Mononuclear cell (primary cell): ENCODE results near the gene GLS. TPM values are rescaled to one million over a fixed set of nuclear protein-coding genes. Genes with fewer than 3 reads are reported as not detected.
A peak's percentile ranks its signal among the peaks of the same experiment; 100 is the strongest.

Experiments
- H3K27me3 ChIP-seq: 2 replicates; pipeline ENCODE4 v1.6.0; 2011; ENCODE audit warnings: low read length, control low read depth; ENCODE audit not compliant: insufficient read depth
- H3K4me1 ChIP-seq: 2 replicates; pipeline ENCODE4 v1.5.1; 2011; ENCODE audit warnings: mild to moderate bottlenecking, low read length, control low read depth; ENCODE audit not compliant: insufficient read depth
- H3K4me3 ChIP-seq: 2 replicates; pipeline ENCODE4 v1.5.1; 2011; ENCODE audit warnings: mild to moderate bottlenecking, low read length, moderate library complexity
- H3K9me3 ChIP-seq: 2 replicates; pipeline ENCODE4 v1.5.1; 2011; ENCODE audit warnings: low read depth, mild to moderate bottlenecking, control low read depth, low read length
- total RNA-seq: library from RNA; depleted of rRNA; stranded (reverse); fragments of >200 nt; gene quantifications from one replicate; pipeline ENCODE4 v1.2.3, GENCODE V29; 2012

The GLS gene
- total RNA-seq, 1 donor, result 256 TPM

DNA sequence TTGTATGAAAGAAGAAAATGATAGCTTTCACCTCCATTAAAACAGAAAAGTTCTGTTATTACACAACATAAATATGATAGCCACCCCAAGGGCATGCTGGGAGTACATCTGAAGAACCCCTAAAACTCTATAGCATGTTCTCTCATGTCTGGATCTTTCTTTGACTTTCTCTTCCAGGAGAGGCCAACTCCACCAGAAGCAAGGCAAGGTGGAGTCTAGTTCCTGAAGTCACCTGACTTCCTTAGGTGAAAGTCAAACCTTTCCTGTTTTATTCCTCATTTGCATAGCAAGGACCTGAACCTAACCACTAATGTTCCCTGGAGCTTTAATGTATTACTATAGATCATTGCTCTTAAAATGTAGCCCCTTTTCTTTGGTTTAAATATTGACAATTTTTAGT, 127.7 kb downstream of the GLS start:
- H3K4me3 ChIP-seq, result no peak overlapping the region
- peaks cover 45% of the 10 kb centered on the region for H3K4me1 ChIP-seq
- no peaks in the 10 kb centered on the region for H3K27me3 ChIP-seq
- H3K9me3 ChIP-seq, result no peaks in the 10 kb centered on the region

DNA sequence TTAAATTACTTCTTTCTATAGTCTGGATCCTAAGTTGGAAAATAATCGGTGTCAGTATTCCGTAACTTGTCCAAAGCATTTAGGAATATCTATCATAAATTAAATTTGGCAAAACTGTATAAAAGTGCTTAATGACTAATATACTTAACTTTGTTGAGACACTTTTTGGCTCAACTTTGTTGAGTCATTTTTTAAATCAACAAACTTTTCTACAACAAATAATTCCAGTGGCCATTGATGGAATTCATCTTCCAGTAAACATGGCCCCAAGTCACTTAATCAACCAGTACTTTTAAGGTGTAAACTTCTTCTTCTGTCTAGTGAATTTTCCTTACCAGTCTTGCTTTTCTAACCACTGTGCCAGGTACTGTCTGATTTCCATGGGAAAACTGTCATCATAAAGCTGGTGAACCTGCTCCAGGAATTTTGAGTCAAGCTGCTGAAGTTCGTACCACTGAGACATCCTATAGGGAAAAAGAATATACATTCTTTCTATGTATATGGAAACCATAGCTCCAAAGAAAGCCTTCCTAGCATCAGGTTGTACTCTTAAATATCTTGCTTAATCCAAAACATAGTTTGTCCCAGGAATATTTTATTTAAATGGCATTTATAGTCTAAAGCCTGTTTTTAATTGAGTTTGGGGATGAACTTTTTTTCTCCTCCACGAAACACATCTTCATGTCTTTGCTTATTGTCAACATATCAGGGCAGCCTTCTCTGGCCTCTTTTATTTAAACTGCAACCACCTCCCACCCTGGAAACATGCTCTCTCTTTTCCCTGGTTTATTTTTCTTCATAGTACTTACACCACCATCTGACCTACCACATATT, 129.1 kb downstream of the GLS start:
- no peak overlapping the region for H3K4me3 ChIP-seq
- no peaks in the 10 kb centered on the region for H3K27me3 ChIP-seq
- H3K9me3 ChIP-seq, result no peaks in the 10 kb centered on the region
- H3K4me1 ChIP-seq, result peaks cover 50% of the 10 kb centered on the region

DNA sequence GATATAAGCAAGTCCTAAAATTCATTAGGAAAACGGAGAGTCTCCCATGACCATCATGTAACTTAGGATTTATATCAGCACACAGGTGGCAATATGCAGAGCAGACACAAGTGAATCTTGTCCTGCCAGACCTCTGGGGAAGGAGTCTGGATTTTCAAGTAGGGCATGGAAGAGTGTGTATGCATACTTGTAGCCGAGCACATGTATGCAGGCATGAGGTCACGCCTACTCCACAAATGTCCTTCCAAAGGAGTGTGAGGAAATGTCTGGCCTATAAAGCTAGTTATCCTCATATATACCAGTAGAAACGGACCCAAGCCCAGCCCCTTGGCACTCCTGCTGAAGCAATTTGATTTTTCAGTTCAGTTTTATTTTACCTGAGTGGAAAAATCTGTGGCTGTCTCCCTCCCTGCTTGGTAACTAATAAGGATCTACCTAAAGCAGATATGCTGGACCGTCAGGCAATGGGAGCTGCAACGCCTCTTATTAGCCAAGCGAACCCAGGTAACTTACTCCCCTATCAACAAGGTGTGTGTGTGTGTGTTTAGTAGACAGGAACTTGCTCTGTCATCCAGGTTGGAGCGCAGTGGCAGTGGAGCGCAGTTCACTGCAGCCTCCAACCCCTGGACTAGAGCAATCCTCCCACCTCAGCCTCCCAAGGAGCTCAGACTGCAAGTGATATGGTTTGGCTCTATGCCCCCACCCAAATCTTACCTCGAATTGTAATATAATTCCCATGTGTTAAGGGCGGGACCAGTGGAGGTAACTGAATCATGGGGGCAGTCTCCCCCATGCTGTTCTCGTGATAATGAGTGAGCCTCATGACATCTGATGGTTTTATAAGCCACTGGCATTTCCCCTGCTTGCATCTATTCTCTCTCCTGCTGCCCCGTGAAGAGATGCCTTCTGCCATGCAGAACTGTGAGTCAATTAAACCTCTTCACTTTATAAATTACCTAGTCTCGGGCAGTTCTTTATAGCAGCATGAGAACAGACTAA, 130.6 kb downstream of the GLS start:
- Histone ChIP-seq H3K9me3 (no peaks in the 10 kb centered on the region), H3K4me3 (peak overlapping the region; percentile 98), H3K27me3 (no peaks in the 10 kb centered on the region), H3K4me1 (peaks cover 55% of the 10 kb centered on the region)

GRCh38 chr2:191012346-191012745, 131.7 kb downstream of the GLS start:
- Histone ChIP-seq H3K9me3 (no peaks in the 10 kb centered on the region), H3K4me1 (peaks cover 47% of the 10 kb centered on the region), H3K4me3 (peak overlapping the region; percentile 98), H3K27me3 (no peaks in the 10 kb centered on the region)

DNA sequence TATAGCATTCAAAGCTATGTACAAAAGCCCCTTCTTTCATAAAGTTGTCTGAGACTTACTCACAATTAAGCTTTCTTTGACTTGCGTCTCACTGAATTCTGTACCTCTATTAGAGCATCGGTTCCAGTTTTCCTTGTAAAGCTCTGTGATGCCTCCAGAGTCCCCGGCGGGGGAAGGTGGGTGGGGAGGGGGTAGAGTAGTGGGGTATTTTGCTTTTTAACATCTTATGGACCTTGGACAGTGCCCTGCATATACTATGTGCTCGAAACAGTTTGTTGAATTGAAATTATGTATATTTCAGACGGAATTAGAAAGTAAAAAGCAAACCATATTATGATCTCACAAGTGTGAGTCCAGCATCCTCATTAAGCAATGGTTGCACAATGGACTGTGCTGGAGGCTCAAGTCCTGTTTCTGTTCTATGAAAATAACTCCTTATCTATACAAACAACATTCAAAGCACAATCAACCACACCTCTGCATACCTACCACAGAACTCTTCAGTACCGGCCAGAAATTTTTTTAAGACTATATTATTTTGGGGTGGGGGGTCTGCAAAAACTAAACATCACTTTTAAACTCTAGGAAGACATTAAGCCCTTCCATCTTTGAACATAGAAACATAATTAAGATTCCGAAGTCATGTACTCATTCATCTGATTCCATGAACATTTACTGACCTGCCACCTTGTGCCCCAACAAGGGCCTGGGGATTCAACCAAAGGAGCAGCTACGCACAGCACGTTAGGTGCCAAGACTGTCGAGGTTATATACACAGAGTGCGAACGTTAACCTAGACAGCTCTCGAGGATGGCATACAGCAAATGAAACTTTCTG, 132.4 kb downstream of the GLS start:
- peaks cover 47% of the 10 kb centered on the region for H3K4me1 ChIP-seq
- H3K4me3 ChIP-seq, result peak overlapping the region; percentile 98
- no peaks in the 10 kb centered on the region for H3K9me3 ChIP-seq
- H3K27me3 ChIP-seq, result no peaks in the 10 kb centered on the region

- Histone ChIP-seq H3K4me3 (peak overlapping the region; percentile 98), H3K27me3 (no peaks in the 10 kb centered on the region), H3K9me3 (no peaks in the 10 kb centered on the region), H3K4me1 (peaks cover 46% of the 10 kb centered on the region)
Measured at GRCh38 chr2:191013682-191013931, 133.0 kb downstream of the GLS start.

- peak within 1 kb of the TSS; percentile 98 for H3K4me3 ChIP-seq
- no peaks in the 10 kb centered on the region for H3K9me3 ChIP-seq
- H3K27me3 ChIP-seq, result no peaks in the 10 kb centered on the region
- H3K4me1 ChIP-seq, result peaks cover 48% of the 10 kb centered on the region
Measured at GRCh38 chr2:191013932-191014652, 133.5 kb downstream of the GLS start, which contains the start of gene STAT1. TSS of gene STAT1 (minus strand) at chr2:191014171. CDS start at chr2:191010003, 4,168 bp downstream.

GRCh38 chr2:191014653-191015020, 134.0 kb downstream of the GLS start:
- Histone ChIP-seq H3K4me1 (peaks cover 48% of the 10 kb centered on the region), H3K4me3 (peak overlapping the region; percentile 98), H3K27me3 (no peaks in the 10 kb centered on the region), H3K9me3 (no peaks in the 10 kb centered on the region)

Other genes starting within 250 kb of the GLS start
- gene NAB1, start 231.7 kb upstream of the GLS start, total RNA-seq, result 36.0 TPM
- gene STAT1, start 133.3 kb downstream of the GLS start, total RNA-seq, result 89.9 TPM